Neural progenitor cell (in vitro differentiated cells): ENCODE measurements around the gene ACY1.

Experiments used
- CTCF ChIP-seq: fragments of 200-600 bp; sonication (generic); IDR thresholded peaks from 2 replicates; pipeline ENCODE4 v1.5.1; 2017; ENCODE audit warnings: antibody characterized with exemption, mild to moderate bottlenecking
- EZH2 ChIP-seq: fragments of 200-600 bp; sonication (generic); IDR thresholded peaks from 2 replicates; pipeline ENCODE4 v1.6.1; 2017; ENCODE audit warnings: antibody characterized with exemption, mild to moderate bottlenecking, moderate library complexity

- TF ChIP-seq CTCF, result no peak
- no peak for TF ChIP-seq EZH2
Measured at GRCh38 chr3:51945031-51945840, 38.1 kb upstream of the ACY1 start.
